A172 (cell line): ENCODE measurements around the gene GAS2L1. TPM values are rescaled to one million over a fixed set of nuclear protein-coding genes. Genes with fewer than 3 reads are reported as not detected.
A peak's percentile ranks its signal among the peaks of the same experiment; 100 is the strongest.

Source experiments
- DNase-seq: peaks from one replicate; pipeline ENCODE4 v3.0.0-alpha.2; 2015; ENCODE audit warnings: low spot score
- total RNA-seq: library from RNA; depleted of rRNA; stranded (reverse); fragments of >200 nt; shearing (Covaris generic); gene quantifications from 2 replicates; pipeline ENCODE4 v1.2.3, GENCODE V29; 2014; rRNA removed

GAS2L1 gene
- total RNA-seq = 27.5 and 32.1 TPM in 2 replicates

- peak; percentile 60 for DNase-seq
Measured at GRCh38 chr22:29306175-29306834, at the start of gene GAS2L1. Gene GAS2L1 (plus strand): TSS chr22:29306650. CDS start chr22:29308106, 1,456 bp downstream.

DNA sequence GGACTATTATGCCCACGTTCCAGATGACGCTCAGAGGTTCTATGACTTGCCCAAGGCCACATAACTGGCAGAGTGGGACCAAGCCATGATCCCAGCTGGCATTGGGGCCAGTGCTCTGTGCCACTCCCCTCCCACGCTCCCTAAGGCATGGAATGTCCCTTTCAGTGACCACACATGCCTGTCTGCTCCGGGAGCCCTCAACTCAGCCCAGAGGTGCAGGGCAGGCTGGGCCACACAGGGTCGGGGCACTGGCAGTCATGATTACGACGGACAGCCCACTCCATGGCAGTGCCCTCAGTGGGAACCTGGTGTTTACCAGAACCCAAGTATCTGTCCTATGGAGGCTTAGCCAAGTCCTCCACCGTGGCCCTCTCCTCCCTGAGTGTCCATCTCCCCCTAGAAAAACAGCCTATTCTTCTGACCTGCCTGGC, 48.7 kb upstream of the GAS2L1 start:
- no peak for DNase-seq

GRCh38 chr22:29258407-29259252, 47.8 kb upstream of the GAS2L1 start:
- no peak for DNase-seq

DNA sequence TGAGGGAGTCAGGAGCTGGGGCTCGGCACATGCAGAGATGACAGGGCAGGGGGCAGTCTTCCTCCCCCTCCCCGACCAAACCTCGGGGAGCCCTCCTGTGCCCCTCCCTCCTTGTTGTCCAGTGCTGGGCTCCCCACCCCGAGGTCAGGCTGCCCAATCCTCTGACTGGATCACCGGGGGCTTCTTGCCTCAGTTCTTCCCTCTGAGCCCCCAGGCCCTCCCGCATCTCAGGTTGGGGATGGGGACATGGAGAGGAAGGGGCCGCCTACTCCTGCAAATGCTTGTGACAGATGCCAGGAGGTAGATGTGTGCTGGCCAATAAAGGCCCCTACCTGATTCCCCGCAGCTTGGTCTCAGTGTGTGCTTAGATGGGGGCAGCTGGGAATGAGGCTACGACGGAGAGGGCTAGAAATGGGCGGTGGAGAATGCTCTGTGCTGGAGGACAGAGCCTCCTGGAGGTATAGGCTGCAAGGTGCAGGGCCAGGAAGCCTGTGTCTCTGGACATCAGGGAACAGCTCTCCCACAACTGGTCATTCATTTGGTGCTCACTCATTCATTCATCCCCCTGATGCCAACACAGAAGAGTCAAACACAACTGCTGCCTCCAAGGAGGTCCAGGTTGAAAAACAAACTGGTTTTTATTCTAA, 47.1 kb upstream of the GAS2L1 start:
- DNase-seq = no peak

DNA sequence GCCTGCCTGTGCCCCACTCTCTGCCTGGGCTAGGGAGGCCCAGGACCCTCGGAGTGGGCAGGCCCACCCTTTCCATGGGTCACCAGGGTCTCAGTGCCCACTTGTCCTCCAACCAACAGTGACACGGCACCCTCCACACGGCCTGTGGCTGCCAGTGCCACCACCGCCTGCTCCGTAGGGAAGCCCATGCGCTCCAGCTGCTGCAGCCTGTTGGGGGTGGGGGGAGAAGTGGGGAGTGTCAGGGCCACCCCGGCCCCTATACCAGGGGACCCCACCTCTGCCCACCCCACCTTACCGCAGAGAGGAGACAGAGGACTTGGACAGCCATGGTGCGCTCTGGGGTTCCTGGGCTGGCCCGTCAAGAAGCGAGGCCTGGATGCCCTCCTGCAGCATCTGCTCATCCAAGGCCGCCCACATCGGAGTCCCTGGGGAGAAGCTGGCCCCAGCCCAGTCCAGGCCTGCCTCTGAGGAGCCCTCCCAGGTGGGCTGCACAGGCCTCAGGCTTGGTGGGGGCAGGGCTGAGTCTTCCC, 46.4 kb upstream of the GAS2L1 start:
- no peak for DNase-seq

DNA sequence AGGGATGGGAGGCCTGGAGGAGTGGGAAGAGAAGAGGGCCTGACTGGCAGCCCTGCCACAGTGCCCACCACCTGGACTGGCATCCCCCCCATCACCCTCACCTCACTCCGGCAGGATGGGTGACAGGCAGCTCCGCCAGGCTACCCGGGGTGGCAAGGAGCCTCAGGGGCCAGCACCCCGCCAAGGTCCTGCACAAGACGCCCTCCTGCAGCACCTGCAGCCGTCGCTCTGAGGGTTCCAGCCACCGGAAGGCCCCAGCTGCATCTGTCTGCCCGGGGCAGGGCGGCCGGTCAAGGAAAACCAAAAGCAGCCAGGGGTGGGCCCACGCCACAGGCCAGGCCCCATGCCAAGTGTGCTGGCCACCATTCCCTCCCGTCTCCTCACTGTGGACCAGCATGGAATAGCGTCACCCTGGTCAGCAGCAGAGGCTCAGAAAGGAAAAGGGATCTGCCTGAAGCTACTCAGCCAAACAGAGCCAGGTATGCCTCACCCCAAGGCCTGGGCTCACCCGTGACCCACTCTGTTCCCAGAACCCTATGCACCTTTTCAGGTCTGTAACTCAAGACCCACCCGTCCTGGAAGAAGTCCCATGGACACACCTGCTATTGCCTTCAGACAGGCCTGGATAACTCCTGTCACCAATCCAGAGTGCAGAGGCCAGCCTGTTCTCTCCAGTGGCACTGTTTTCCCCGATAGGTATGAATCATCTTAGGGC, 45.7 kb upstream of the GAS2L1 start:
- DNase-seq = no peak

DNA sequence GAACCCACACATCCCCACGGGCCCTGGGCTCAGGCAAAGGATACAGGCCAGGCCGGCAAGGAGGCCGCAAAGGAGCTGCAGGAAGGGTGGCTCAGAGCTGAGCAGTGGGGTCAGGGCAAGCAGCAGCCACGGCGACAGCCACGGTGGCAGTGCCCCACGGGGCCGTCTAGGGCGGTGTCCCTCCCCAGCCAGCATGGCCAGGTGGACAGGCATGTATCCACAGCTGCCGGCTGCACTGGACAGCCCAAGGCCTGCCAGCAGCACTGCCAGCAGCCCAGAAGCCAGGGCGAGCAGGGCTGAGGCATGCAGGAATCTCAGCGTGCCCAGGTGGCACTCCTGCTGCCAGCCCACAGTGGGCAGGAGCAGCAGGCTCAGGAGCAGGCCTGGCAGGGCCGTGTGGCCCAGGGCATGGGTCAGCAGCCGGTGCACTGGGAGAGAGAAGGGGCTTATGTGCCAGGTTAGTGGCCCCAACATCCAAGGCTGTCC, 42.6 kb upstream of the GAS2L1 start:
- DNase-seq = no peak

- DNase-seq = no peak
Measured at GRCh38 chr22:29265305-29265704, 41.1 kb upstream of the GAS2L1 start.

- no peak for DNase-seq
Measured at GRCh38 chr22:29265929-29266328, 40.5 kb upstream of the GAS2L1 start.

- no peak for DNase-seq
Measured at GRCh38 chr22:29266564-29267461, 39.6 kb upstream of the GAS2L1 start.

GRCh38 chr22:29267462-29267857, 39.0 kb upstream of the GAS2L1 start:
- DNase-seq = no peak

DNA sequence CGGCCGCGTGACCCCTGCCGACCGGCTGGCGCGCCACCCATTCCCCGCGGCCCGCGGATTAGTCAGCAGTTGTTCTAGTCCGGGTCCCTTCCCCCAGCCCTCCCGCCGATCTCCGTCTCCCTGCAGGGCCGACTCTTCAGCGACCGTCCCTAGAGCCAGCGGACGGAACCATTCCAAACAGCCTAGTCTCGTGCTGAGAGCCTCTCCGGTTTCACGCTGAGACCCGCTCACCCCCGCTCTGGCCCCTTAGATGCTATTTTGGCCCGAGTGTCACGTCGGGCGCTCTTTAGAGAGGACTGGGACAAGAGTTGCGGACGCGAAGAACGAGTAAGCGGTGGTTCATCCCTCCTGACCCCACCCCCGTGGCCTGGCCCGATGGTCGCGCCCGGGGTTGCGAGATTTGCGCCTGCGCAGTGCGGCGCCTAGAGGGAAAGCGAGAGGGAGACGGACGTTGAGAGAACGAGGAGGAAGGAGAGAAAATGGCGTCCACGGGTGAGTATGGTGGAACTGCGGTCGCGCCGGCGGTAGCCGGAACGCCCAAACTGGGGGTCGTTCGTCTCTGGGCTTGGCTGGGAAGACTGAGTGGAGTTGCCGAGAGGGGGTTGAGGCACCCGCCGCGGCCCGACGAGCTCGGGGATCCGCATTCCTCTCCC, 38.5 kb upstream of the GAS2L1 start, which contains the start of the genes EWSR1 and RHBDD3:
Gene EWSR1, plus strand, starts transcription at position 411 of the 653 bp plus-strand sequence. Its CDS starts 69 bp downstream, at position 480.
Gene RHBDD3, minus strand, starts transcription at position 124 of the 653 bp plus-strand sequence. CDS start 2,355 bp downstream, outside the sequence.
- peak; percentile 88 for DNase-seq

DNA sequence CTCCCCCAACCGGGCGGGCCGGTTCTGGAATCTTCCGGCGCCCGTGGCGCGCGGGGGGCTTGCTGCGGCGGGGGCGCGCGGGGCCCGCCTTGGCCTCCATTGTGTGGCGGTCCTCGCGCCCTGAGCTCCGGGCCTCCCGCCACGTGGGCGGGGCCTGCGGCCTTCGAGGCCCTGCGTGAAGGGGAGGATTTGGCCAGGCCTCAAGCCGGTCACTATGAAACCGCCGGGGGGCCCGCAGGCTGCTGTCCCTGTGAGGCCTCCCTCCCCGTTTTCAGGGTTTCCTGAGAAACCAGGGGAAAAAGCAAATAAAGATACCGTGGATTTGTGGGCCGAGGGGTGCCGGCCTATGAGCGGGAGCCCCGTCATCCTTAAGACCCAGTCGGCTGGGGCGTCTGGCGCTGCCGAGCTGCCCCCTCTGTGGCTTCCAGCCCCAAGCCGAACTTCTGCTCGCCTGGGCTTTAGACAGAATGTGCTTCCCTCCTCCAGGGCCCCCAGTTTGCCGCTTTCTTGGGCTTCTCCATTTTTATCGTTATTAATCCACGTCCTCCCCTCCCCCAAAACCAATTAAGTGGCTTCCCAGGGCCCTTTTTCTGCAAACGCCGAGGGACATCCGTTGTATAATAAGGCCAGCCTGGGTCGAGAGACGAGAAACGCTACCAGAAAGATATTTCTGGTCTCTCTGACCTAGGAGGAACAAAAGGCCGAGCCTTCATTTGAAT, 37.8 kb upstream of the GAS2L1 start:
- no peak for DNase-seq

GRCh38 chr22:29269230-29269604, 37.2 kb upstream of the GAS2L1 start:
- no peak for DNase-seq

GRCh38 chr22:29269731-29270474, 36.5 kb upstream of the GAS2L1 start:
- DNase-seq = no peak

DNA sequence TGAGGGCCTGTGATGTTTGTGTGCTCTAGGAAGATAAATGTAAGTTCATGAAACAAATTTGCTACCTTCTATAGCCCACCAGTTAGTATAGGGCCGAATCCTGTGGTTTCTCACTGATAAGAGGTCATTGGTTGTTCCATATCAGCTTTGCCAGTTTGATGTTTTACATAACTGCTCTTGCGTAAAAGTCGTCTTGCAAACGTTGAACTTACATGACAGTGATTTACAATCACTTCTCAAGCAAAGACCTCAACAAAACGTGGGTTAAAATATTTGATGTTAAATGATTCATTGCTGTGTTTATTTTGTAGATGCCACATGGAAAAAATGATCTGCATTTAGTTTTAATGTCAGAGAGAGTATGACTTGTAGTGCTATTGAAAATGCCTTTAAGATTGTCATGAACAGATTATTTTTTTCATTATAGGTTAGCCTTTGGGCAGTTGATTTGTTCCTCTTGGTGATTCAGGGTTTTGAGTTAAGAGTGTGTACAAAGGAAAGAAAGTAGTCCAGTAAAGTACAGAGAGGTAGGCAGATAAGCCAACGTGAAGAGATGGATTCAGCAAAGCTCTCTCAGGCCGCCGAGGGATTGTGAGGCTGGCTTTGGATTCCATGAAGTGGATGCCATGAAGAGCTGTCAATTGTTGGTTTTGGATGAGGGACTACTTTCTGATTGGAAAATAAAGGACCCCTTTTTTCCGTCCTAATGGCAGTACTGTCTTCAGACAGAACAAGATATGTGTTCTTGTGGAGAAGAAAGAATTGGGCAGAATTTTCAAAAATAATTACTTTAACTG, 35.8 kb upstream of the GAS2L1 start:
- no peak for DNase-seq

DNA sequence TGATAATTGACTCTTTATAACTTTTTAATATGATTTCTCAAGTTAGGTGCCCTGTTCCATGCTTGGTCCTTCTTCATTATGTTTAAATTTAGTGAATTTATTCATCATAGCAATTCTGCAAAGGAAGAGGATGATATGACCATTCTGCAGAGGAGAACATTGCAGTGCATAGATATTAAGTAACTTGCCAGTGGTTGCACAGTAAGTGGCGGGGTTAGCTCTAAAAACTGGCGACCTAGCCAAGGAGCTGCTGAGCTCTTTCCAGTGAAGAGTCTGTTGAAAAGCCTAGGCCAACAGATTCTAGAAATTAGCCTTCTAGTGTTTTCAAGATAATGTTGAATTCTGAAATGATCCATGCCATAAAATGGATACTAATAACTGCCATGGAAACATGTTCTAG, 33.8 kb upstream of the GAS2L1 start:
- DNase-seq = no peak
